Measurements from ENCODE around the gene KANSL2. TPM values are rescaled to one million over a fixed set of nuclear protein-coding genes. Genes with fewer than 3 reads are reported as not detected.

Gene KANSL2
- total RNA-seq, 1 experiment from 2014 or later: 56.6 TPM

DNA sequence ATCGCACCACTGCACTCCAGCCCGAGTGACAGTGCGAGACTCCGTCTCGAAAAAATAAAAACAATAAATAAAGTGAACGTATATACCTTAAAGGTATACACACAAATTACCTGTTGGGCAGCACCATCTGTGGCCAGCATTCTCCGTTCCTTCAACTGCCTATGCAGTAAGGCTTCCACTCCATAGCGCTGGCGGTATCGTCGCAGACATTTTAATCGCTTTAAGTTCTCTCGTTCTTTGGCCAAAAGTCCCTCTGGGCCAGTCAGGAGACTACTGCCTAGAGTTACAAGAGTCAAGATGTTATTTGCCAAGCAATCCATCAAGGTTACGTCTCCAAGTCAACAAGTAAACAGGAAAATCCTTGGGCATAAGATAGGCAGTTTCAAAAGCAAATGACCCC, 13.0 kb downstream of the KANSL2 start:
- Histone ChIP-seq H3K56ac (ENCODE audit: insufficient read length, low read depth, low read length) (no peak overlapping the region), H3K79me2 (ENCODE audit: insufficient read depth, low read length) (peaks cover 3% of the 10 kb centered on the region; the same call in 1 of the 2 replicates)
- no peaks in the 10 kb centered on the region for H3K4me1 Mint-ChIP-seq

More for the DNA sequence above, 13.0 kb downstream of the KANSL2 start:
- Histone ChIP-seq H4K8ac (replicated peaks; ENCODE audit: insufficient read length, low read depth, low read length) (no peak overlapping the region), H3K4me2 (ENCODE audit: insufficient read depth, insufficient read length, low read length) (no peak overlapping the region), H3K27ac (ENCODE audit: insufficient read length, low read depth, low read length) (no peak overlapping the region), H4K20me1 (ENCODE audit: control insufficient read depth, insufficient read depth, insufficient read length) (no peaks in the 10 kb centered on the region), H3K9me3 (ENCODE audit: control insufficient read depth, low read depth, low read length) (no peaks in the 10 kb centered on the region), H3K18ac (ENCODE audit: insufficient read length, low read depth, low read length) (no peak overlapping the region), H2BK120ac (ENCODE audit: low read depth, low read length, poor library complexity, severe bottlenecking) (no peak overlapping the region), H3K4ac (ENCODE audit: low read depth, low read length) (no peak overlapping the region), H3T11ph (ENCODE audit: low read length) (no peak overlapping the region), H3K23me2 (ENCODE audit: insufficient read length, low read depth, low read length, poor library complexity, severe bottlenecking) (no peaks in the 10 kb centered on the region), H3K4me1 (ENCODE audit: insufficient read depth, low read length) (no peaks in the 10 kb centered on the region), H3K27me3 (ENCODE audit: insufficient read depth, low read length) (no peaks in the 10 kb centered on the region), H4K91ac (ENCODE audit: insufficient read length, low read depth, low read length) (no peak overlapping the region), H2BK20ac (ENCODE audit: low read depth, low read length, poor library complexity, severe bottlenecking) (no peak overlapping the region), H2AFZ (ENCODE audit: low read length) (no peak overlapping the region), H3K9ac (ENCODE audit: extremely low read depth, insufficient read length, low read length) (no peak overlapping the region), H2BK5ac (ENCODE audit: insufficient read length, low read length) (no peak overlapping the region), H3K79me1 (ENCODE audit: insufficient read depth, low read depth, low read length, poor library complexity, severe bottlenecking) (peaks cover 5% of the 10 kb centered on the region), H2AK5ac (ENCODE audit: insufficient read length, low read length) (no peak overlapping the region), H4K5ac (ENCODE audit: insufficient read length, low read depth, low read length) (no peak overlapping the region), H2BK15ac (ENCODE audit: low read depth, low read length) (no peak overlapping the region), H2BK12ac (ENCODE audit: insufficient read length, low read depth, low read length) (no peak overlapping the region), H3K14ac (ENCODE audit: insufficient read depth, low read length) (no peak overlapping the region), H3K23ac (ENCODE audit: insufficient read length, low read depth, low read length) (no peak overlapping the region)
- H3K36me3 Mint-ChIP-seq (ENCODE audit: insufficient read depth in 1 of 3, low read depth in 3 of 3): peaks cover 38 to 79% (median 69%) of the 10 kb centered on the region in 3 experiments; a peak in 6 of 7 replicates
- no peak overlapping the region for H3K4me3 Mint-ChIP-seq
- no peaks in the 10 kb centered on the region for H3K9me3 Mint-ChIP-seq
- TF ChIP-seq, protein P1, sequence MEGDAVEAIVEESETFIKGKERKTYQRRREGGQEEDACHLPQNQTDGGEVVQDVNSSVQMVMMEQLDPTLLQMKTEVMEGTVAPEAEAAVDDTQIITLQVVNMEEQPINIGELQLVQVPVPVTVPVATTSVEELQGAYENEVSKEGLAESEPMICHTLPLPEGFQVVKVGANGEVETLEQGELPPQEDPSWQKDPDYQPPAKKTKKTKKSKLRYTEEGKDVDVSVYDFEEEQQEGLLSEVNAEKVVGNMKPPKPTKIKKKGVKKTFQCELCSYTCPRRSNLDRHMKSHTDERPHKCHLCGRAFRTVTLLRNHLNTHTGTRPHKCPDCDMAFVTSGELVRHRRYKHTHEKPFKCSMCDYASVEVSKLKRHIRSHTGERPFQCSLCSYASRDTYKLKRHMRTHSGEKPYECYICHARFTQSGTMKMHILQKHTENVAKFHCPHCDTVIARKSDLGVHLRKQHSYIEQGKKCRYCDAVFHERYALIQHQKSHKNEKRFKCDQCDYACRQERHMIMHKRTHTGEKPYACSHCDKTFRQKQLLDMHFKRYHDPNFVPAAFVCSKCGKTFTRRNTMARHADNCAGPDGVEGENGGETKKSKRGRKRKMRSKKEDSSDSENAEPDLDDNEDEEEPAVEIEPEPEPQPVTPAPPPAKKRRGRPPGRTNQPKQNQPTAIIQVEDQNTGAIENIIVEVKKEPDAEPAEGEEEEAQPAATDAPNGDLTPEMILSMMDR (conservative IDR thresholded peaks at IDR 0.05): no peak
- H3K27ac Mint-ChIP-seq: peak overlapping the region in 1 of 3 experiments; percentile 14; a peak in 3 of 7 replicates
- no peak for DNase-seq
- no CpG with 5 or more reads among the region's 14 CpGs for WGBS (ENCODE audit: extremely low coverage, insufficient read length, low lambda C conversion rate)
- H3K27me3 Mint-ChIP-seq (ENCODE audit: low read depth): no peaks in the 10 kb centered on the region

Data from H9 (cell line).